ENCODE results near the gene PTPRN2. TPM values are rescaled to one million over a fixed set of nuclear protein-coding genes. Genes with fewer than 3 reads are reported as not detected.
"Not testable (repeated sequence)": the region's sequence is repeated elsewhere in the genome, so short reads cannot be mapped to it uniquely, and the experiment has no call there.

The PTPRN2 gene
- polyA plus RNA-seq, 1 donor from 2014 or later: 1.6 TPM

DNA sequence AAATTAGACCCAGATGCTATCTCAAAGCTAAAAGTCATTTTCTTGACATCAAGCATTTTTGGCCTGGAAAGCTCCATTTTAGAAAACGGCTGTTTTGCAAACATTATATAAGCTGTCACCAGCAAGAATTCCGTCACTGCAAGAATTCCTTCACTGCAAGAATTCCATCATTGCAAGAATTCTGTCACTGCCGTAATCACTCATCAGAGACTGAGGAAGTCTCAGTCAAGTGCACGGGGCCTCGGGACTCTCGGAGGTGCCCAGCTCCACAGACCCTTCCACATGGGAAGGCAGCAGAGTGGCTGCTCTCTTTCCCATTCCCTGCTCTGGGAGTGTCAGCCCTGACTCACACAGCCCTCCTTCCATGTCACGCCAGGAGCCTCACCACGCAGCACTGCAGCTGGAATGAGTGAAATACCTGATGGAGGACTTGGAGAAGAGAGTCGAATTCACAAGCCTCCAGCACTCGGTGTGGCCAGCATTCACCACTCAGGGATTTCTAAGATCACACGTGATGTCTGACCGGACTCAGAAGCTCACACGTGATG lies 168.3 kb downstream of the PTPRN2 start:
- no peak overlapping the region for H3K27ac Mint-ChIP-seq
- no peaks in the 10 kb centered on the region for H3K27me3 Mint-ChIP-seq
- no peaks in the 10 kb centered on the region for H3K4me1 Mint-ChIP-seq
- H3K4me3 Mint-ChIP-seq: no peak overlapping the region
- H3K9me3 Mint-ChIP-seq: peaks cover 0 to 2% (median 2%) of the 10 kb centered on the region in 3 donors
- peaks cover 2% of the 10 kb centered on the region for H3K36me3 Mint-ChIP-seq

- H3K27ac Mint-ChIP-seq, H3K4me1 Mint-ChIP-seq, H3K27me3 Mint-ChIP-seq, H3K36me3 Mint-ChIP-seq, H3K4me3 Mint-ChIP-seq, H3K9me3 Mint-ChIP-seq: not testable (repeated sequence)
Observed at GRCh38 chr7:158418395-158418794, 169.2 kb downstream of the PTPRN2 start.

GRCh38 chr7:158416283-158416933 lies 171.2 kb downstream of the PTPRN2 start:
- H3K4me1 Mint-ChIP-seq: no peaks in the 10 kb centered on the region
- no peak overlapping the region for H3K4me3 Mint-ChIP-seq
- peak overlapping the region in 1 of 3 donors; percentile 73 for H3K27ac Mint-ChIP-seq
- H3K9me3 Mint-ChIP-seq: peaks cover 0 to 2% (median 2%) of the 10 kb centered on the region in 3 donors
- H3K36me3 Mint-ChIP-seq: peaks cover 2% of the 10 kb centered on the region
- H3K27me3 Mint-ChIP-seq: peaks cover 2% of the 10 kb centered on the region

GRCh38 chr7:158415316-158415715 lies 172.3 kb downstream of the PTPRN2 start:
- peaks cover 5% of the 10 kb centered on the region for H3K27me3 Mint-ChIP-seq
- no peak overlapping the region for H3K4me3 Mint-ChIP-seq
- H3K36me3 Mint-ChIP-seq: peaks cover 2% of the 10 kb centered on the region
- no peak overlapping the region for H3K27ac Mint-ChIP-seq
- peaks cover 0 to 2% (median 2%) of the 10 kb centered on the region in 3 donors for H3K9me3 Mint-ChIP-seq
- H3K4me1 Mint-ChIP-seq: no peaks in the 10 kb centered on the region

DNA sequence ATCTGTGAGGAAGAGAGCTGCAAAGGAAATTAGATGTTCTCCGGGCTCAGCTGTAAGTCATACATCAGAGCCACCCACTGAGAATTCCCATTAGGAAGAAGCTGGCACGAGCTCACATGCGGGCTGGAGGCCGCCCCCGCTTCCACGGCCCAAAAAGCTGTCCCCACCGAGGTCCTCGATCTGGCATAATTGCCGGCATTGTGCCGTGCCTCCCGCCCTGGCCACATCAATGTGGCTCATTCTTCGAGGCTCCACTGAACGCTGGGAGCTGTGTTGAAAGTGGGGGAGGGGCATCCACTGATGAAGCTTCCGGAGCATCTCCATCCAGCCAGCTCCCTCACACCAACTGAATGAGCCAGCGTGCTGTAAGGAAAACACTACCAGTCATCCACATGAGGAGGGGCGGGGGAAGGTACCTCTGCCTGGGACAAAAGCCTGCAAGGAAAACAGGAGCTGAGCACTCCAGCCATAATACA lies 173.1 kb downstream of the PTPRN2 start:
- H3K4me3 Mint-ChIP-seq: no peak overlapping the region
- H3K27me3 Mint-ChIP-seq: peaks cover 7% of the 10 kb centered on the region
- no peaks in the 10 kb centered on the region for H3K36me3 Mint-ChIP-seq
- H3K9me3 Mint-ChIP-seq: peaks cover 0 to 4% (median 2%) of the 10 kb centered on the region in 3 donors
- no peak overlapping the region for H3K27ac Mint-ChIP-seq
- no peaks in the 10 kb centered on the region for H3K4me1 Mint-ChIP-seq

GRCh38 chr7:158414002-158414401 lies 173.6 kb downstream of the PTPRN2 start:
- Mint-ChIP-seq H3K36me3 (no peaks in the 10 kb centered on the region), H3K4me3 (no peak overlapping the region), H3K9me3 (peaks cover 0 to 4% (median 2%) of the 10 kb centered on the region in 3 donors), H3K27ac (no peak overlapping the region), H3K4me1 (no peaks in the 10 kb centered on the region), H3K27me3 (peaks cover 8% of the 10 kb centered on the region)

GRCh38 chr7:158411232-158411950 lies 176.2 kb downstream of the PTPRN2 start:
- H3K27me3 Mint-ChIP-seq: peaks cover 11% of the 10 kb centered on the region
- H3K9me3 Mint-ChIP-seq: peaks cover 0 to 2% (median 0%) of the 10 kb centered on the region in 3 donors
- no peak overlapping the region for H3K4me3 Mint-ChIP-seq

GRCh38 chr7:158410720-158411119 lies 176.9 kb downstream of the PTPRN2 start:
- peaks cover 0 to 1% (median 0%) of the 10 kb centered on the region in 3 donors for H3K4me1 Mint-ChIP-seq
- no peaks in the 10 kb centered on the region for H3K36me3 Mint-ChIP-seq
- no peak overlapping the region for H3K27ac Mint-ChIP-seq
- H3K4me3 Mint-ChIP-seq: no peak overlapping the region
- H3K27me3 Mint-ChIP-seq: peaks cover 11% of the 10 kb centered on the region
- peaks cover 0 to 2% (median 0%) of the 10 kb centered on the region in 3 donors for H3K9me3 Mint-ChIP-seq

More at GRCh38 chr7:158411232-158411950, 176.2 kb downstream of the PTPRN2 start:
- Mint-ChIP-seq H3K4me1 (peaks cover 0 to 1% (median 0%) of the 10 kb centered on the region in 3 donors), H3K36me3 (no peaks in the 10 kb centered on the region), H3K27ac (no peak overlapping the region)

DNA sequence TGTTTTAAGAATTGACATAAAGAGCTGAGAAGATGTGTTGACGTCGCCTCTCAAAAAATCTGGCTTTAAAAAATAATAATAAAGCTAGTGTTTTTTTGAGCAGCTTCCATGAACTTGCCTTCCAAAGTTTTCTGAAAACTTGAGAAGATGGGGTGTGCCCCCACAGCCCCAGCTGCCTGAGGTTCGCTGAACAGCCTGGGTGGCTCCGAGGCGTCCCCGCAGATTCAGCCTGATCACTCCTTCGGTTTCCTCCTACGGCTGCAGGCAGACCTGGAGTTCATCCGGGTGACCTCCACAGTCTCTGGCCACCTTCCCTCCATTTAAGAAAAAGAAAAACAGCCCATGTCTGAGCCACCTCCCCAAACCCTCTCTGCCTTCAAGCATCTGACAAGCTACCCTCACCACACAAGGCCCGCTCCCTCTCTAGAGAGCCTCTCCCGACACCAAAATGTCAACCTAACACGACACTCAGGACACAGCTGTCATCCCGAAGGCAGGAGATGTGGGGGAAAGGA lies 177.8 kb downstream of the PTPRN2 start:
- H3K4me3 Mint-ChIP-seq: no peak overlapping the region
- no peaks in the 10 kb centered on the region for H3K36me3 Mint-ChIP-seq
- peaks cover 0 to 1% (median 0%) of the 10 kb centered on the region in 3 donors for H3K4me1 Mint-ChIP-seq
- peaks cover 0 to 2% (median 0%) of the 10 kb centered on the region in 3 donors for H3K9me3 Mint-ChIP-seq
- no peak overlapping the region for H3K27ac Mint-ChIP-seq
- H3K27me3 Mint-ChIP-seq: peaks cover 11% of the 10 kb centered on the region

DNA sequence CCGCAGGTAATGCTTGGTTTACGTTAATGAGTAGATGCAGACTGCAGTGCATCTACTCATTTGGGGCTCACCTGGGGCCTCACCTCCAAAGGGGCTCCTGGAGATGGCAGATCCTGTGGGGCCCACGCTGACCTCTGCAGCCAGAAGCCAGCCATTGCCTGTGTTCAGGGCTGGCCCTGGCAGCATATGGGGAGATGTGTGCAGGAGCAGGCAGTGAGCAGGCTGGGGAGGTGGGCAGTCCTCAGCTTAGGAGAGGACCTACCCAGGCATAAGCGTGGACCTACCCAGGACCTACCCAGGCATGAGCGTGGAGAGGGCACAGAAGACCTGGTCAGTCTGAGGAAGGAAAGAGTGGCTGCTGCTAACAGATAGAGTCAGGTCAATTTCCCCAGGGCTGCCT lies 178.5 kb downstream of the PTPRN2 start:
- no peak overlapping the region for H3K4me3 Mint-ChIP-seq
- H3K36me3 Mint-ChIP-seq: no peaks in the 10 kb centered on the region
- no peak overlapping the region for H3K27ac Mint-ChIP-seq
- H3K4me1 Mint-ChIP-seq: peaks cover 0 to 1% (median 0%) of the 10 kb centered on the region in 3 donors
- H3K9me3 Mint-ChIP-seq: peaks cover 0 to 2% (median 0%) of the 10 kb centered on the region in 3 donors
- peaks cover 11% of the 10 kb centered on the region for H3K27me3 Mint-ChIP-seq

DNA sequence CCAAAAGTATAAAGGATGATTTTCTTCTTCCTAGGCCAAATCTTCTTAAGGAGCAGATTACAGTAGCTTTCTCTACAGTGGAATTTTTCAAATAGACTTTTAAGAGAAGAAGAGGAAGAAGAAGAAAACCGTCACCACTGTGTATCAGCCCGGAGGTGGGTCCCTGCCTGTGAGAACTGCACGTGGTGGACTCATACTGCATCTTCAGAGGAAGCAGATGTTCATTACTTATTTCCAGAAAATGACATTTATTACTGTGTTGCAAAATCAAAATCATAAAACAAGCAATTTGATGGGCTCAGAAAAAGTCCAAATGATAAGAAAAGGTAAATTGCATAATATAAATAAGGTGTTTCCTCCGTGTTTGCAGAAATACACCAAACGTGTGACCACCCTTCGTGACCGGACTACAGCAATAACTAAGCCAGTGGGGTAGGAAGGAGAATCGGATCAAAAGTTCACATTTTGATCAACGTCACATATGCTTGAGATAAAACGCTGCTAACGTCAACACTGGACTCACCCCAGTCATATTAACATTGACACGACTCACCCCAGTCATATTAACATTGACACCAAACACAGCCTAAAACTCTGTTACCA lies 179.2 kb downstream of the PTPRN2 start:
- Mint-ChIP-seq H3K36me3 (no peaks in the 10 kb centered on the region), H3K27me3 (peaks cover 11% of the 10 kb centered on the region), H3K27ac (no peak overlapping the region), H3K4me3 (no peak overlapping the region), H3K4me1 (peaks cover 0 to 1% (median 0%) of the 10 kb centered on the region in 3 donors), H3K9me3 (peaks cover 0 to 2% (median 0%) of the 10 kb centered on the region in 3 donors)

GRCh38 chr7:158407581-158408317 lies 179.9 kb downstream of the PTPRN2 start:
- H3K4me3 Mint-ChIP-seq: no peak overlapping the region
- H3K9me3 Mint-ChIP-seq: peaks cover 0 to 2% (median 0%) of the 10 kb centered on the region in 3 donors
- peaks cover 0 to 1% (median 0%) of the 10 kb centered on the region in 3 donors for H3K4me1 Mint-ChIP-seq
- H3K27me3 Mint-ChIP-seq: peaks cover 9% of the 10 kb centered on the region
- H3K36me3 Mint-ChIP-seq: no peaks in the 10 kb centered on the region
- no peak overlapping the region for H3K27ac Mint-ChIP-seq

DNA sequence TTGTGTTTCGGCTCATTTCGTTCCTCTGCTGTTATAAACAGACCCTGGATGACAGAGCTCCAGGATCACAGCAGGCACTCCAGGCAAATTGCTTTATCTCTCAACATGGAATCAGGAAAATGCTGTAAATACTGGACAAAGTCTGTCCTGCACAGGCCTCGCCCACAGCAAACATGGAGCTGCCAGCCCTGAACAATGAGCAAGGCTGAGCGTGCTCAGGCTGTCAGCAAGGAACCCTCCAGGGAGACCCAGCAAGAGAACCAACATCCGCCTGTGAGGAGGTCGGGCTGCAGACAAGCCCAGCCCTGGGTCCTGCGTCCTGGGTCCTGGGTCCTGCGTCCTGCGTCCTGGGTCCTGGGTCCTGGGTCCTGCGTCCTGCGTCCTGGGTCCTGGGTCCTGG lies 180.8 kb downstream of the PTPRN2 start:
- H3K36me3 Mint-ChIP-seq: no peaks in the 10 kb centered on the region
- peaks cover 0 to 2% (median 0%) of the 10 kb centered on the region in 3 donors for H3K9me3 Mint-ChIP-seq
- H3K27ac Mint-ChIP-seq: no peak overlapping the region
- H3K4me1 Mint-ChIP-seq: peaks cover 0 to 1% (median 0%) of the 10 kb centered on the region in 3 donors
- H3K27me3 Mint-ChIP-seq: peaks cover 9% of the 10 kb centered on the region
- no peak overlapping the region for H3K4me3 Mint-ChIP-seq

GRCh38 chr7:158406364-158406763 lies 181.3 kb downstream of the PTPRN2 start:
- peaks cover 0 to 4% (median 0%) of the 10 kb centered on the region in 3 donors for H3K4me1 Mint-ChIP-seq

More at GRCh38 chr7:158406364-158406763, 181.3 kb downstream of the PTPRN2 start:
- no peak overlapping the region for H3K4me3 Mint-ChIP-seq
- no peaks in the 10 kb centered on the region for H3K36me3 Mint-ChIP-seq
- H3K27ac Mint-ChIP-seq: no peak overlapping the region
- peaks cover 0 to 2% (median 0%) of the 10 kb centered on the region in 3 donors for H3K9me3 Mint-ChIP-seq
- H3K27me3 Mint-ChIP-seq: peaks cover 9% of the 10 kb centered on the region
